H1 (cell line): Measurements from ENCODE around the gene PPP1R13B. TPM values are rescaled to one million over a fixed set of nuclear protein-coding genes. Genes with fewer than 3 reads are reported as not detected.

Source experiments
- EP300 ChIP-seq, 2 experiments: IDR thresholded peaks; 1 replicate in 1 of 2; 2 replicates in 1 of 2; pipeline ENCODE4 v1.6.1; 2011 to 2012; ENCODE audit warnings: low read depth in 2 of 2, low read length in 2 of 2, mild to moderate bottlenecking in 2 of 2, borderline replicate concordance in 1 of 2, inconsistent platforms in 1 of 2, moderate library complexity in 1 of 2
- JUND ChIP-seq: IDR thresholded peaks from 2 replicates; pipeline ENCODE4 v1.6.1; 2011; ENCODE audit warnings: mild to moderate bottlenecking, improper control_type of control experiment, low read length
- RAD21 ChIP-seq, 2 experiments: IDR thresholded peaks in 1 of 2; conservative IDR thresholded peaks in 1 of 2; 2 replicates each; pipeline ENCODE4 v1.6.1; 2011; ENCODE audit warnings: low read depth in 2 of 2, low read length in 2 of 2, improper control_type of control experiment in 1 of 2, inconsistent platforms in 1 of 2, mild to moderate bottlenecking in 1 of 2, moderate library complexity in 1 of 2
- RXRA ChIP-seq: IDR thresholded peaks from 2 replicates; pipeline ENCODE4 v1.6.1; 2011; ENCODE audit warnings: low read depth, mild to moderate bottlenecking, low read length, moderate library complexity; ENCODE audit not compliant: insufficient read depth
- polyA plus RNA-seq, 7 experiments: library from polyadenylated mRNA; depleted of rRNA in 3 of 7; stranded (reverse) in 5 of 7; unstranded in 2 of 7; fragments of >200 nt in 5 of 7; fragments of 200-250 nt in 2 of 7; gene quantifications; 1 replicate in 5 of 7; 2 replicates in 1 of 7; 4 replicates in 1 of 7; pipeline versions ENCODE4 v1.2.1 to v1.2.3, GENCODE V29; 2011 to 2013; ENCODE audit warnings: missing spikeins in 2 of 7, mixed read lengths in 2 of 7
- total RNA-seq: library from RNA; stranded (reverse); fragmentation: NEBNext Ultra II Directional; extraction: Animal tissue kit (Norgen Biotek cat#: 25700); gene quantifications from 2 replicates; pipeline ENCODE4 v1.2.1, GENCODE V29; 2021
- TF ChIP-seq, protein P1 (sequence below): IDR thresholded peaks from 2 replicates; pipeline ENCODE4 v1.6.1; 2012; ENCODE audit warnings: low read length, inconsistent platforms

Gene PPP1R13B
- total and polyA plus RNA-seq, 2 of the 8 experiments (the other 6 are each of a cell fraction or from before 2014, with no cell fraction given), result 2.6 to 8.9 TPM

DNA sequence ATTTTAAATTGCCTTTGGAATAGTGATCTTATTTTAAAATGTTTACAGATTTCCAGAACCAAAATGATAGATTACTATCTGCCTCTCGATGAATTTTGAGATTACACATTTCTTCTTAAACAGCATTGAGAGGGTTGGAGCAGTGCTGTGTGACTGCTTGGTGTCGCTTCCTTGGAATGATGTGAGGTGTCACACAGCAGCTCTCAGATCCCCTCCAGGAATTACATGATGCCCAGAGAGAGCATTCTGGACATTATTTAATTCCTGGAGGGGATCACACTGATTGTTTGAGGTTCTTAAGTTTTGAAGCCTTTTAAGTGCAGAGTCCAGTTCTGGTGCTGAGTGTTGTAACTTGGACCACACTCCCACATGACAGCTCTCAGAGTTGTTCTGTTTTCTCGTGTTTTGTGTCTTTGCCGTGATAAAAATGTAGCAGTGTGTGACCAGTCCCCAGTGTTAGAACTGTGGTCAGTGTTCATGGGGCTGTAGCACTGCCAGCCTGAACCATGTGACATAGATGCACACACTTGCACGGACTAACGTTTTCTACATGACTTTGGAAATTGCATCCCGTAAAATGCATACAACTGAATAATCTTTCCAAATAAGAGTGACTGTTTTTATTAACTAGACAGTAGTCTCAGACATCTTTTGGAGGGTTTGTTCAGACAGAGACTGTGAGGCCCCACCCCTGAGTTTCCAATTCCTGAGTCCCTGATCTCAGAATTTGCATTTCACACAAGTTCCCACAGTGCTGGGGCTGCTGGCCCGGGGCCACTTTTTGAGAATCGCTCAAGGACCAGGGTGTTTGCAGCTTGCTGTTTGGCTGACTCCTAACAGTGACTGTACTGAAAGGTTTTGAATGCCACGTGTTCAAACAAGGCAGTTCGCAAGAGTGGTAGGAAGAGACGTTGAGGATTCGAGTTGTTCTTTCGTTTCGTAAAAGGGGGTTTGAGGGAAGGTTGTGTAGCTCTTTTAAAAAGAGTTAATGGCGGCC lies 158.2 kb downstream of the PPP1R13B start (continued):
- TF ChIP-seq, protein P1, sequence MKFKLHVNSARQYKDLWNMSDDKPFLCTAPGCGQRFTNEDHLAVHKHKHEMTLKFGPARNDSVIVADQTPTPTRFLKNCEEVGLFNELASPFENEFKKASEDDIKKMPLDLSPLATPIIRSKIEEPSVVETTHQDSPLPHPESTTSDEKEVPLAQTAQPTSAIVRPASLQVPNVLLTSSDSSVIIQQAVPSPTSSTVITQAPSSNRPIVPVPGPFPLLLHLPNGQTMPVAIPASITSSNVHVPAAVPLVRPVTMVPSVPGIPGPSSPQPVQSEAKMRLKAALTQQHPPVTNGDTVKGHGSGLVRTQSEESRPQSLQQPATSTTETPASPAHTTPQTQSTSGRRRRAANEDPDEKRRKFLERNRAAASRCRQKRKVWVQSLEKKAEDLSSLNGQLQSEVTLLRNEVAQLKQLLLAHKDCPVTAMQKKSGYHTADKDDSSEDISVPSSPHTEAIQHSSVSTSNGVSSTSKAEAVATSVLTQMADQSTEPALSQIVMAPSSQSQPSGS, result no peak
- TF ChIP-seq RAD21 (IDR thresholded peaks at IDR 0.05 in 1 of 2, conservative IDR thresholded peaks at IDR 0.05 in 1 of 2; ENCODE audit: low read depth in 2 of 2, low read length in 2 of 2), result no peak
- TF ChIP-seq RXRA, result no peak
- no peak for TF ChIP-seq EP300 (IDR thresholded peaks at IDR 0.05; ENCODE audit: borderline replicate concordance in 1 of 2, low read depth in 2 of 2, low read length in 2 of 2)
- no peak for TF ChIP-seq JUND
